GM18868 (cell line): Measurements from ENCODE around the gene DEFB112.

Source experiments
- ATAC-seq: cut with Tn5 transposase; IDR thresholded peaks from one replicate; pipeline ENCODE4 v1.9.1; 2021; ENCODE audit warnings: mild to moderate bottlenecking, moderate library complexity; ENCODE audit not compliant: unreplicated experiment

DEFB112 gene

GRCh38 chr6:50003139-50003538 lies 46.6 kb downstream of the DEFB112 start:
- ATAC-seq = no peak

- ATAC-seq = no peak
Observed at GRCh38 chr6:49995278-49995677, 54.5 kb downstream of the DEFB112 start.
